ENCODE results near the gene ELP4. TPM values are rescaled to one million over a fixed set of nuclear protein-coding genes. Genes with fewer than 3 reads are reported as not detected.

ELP4 gene
- total RNA-seq, 1 experiment from 2014 or later, result 20.3 TPM

DNA sequence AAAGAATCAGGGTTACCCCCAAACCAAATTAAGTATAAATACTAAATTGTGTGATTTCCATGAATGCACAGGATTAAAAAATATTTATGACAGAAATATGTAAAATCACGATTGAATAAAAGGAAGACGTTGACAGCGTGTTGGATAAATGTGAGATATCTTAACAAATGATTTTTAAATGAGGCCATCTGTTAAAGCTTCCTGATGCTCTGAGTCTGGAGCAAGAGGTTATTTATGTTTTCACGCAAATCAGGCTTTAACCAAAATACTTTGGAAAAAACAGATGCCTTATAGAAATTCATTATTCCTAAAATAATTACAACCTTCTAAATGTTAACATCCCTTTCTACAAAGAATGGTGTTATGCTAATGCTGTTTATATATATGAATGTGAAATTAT, 178.3 kb downstream of the ELP4 start:
- Mint-ChIP-seq H3K9me3 (ENCODE audit: low read depth, unreplicated experiment) (no peaks in the 10 kb centered on the region), H3K27me3 (ENCODE audit: unreplicated experiment) (no peaks in the 10 kb centered on the region), H3K27ac (ENCODE audit: unreplicated experiment) (no peak overlapping the region), H3K4me3 (ENCODE audit: low read depth, unreplicated experiment) (no peak overlapping the region), H3K4me1 (ENCODE audit: low read depth, unreplicated experiment) (peaks cover 10% of the 10 kb centered on the region), H3K36me3 (ENCODE audit: insufficient read depth, unreplicated experiment) (peaks cover 5% of the 10 kb centered on the region)
- CTCF ChIA-PET, result no interaction called here
- no peak for DNase-seq
- intact Hi-C loops (cut with micrococcal nuclease; ENCODE audit: unreplicated experiment), result no loop called here
- TF ChIP-seq, protein P1, sequence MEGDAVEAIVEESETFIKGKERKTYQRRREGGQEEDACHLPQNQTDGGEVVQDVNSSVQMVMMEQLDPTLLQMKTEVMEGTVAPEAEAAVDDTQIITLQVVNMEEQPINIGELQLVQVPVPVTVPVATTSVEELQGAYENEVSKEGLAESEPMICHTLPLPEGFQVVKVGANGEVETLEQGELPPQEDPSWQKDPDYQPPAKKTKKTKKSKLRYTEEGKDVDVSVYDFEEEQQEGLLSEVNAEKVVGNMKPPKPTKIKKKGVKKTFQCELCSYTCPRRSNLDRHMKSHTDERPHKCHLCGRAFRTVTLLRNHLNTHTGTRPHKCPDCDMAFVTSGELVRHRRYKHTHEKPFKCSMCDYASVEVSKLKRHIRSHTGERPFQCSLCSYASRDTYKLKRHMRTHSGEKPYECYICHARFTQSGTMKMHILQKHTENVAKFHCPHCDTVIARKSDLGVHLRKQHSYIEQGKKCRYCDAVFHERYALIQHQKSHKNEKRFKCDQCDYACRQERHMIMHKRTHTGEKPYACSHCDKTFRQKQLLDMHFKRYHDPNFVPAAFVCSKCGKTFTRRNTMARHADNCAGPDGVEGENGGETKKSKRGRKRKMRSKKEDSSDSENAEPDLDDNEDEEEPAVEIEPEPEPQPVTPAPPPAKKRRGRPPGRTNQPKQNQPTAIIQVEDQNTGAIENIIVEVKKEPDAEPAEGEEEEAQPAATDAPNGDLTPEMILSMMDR (IDR thresholded peaks at IDR 0.05; ENCODE audit: unreplicated experiment), result no peak
- BruUV-seq (replicated peaks), result no TSS peak

GRCh38 chr11:31689559-31689958, 180.0 kb downstream of the ELP4 start:
- TF ChIP-seq, protein P1 (IDR thresholded peaks at IDR 0.05; ENCODE audit: unreplicated experiment), result no peak
- CTCF ChIA-PET, result interaction anchor here (0.5 to 0.7 kb wide), 2 partner anchors 44 to 243 kb away, joined by 3 read pairs; no protein-coding TSS in a partner anchor
- peaks cover 10% of the 10 kb centered on the region for H3K4me1 Mint-ChIP-seq (ENCODE audit: low read depth, unreplicated experiment)
- no peaks in the 10 kb centered on the region for H3K27me3 Mint-ChIP-seq (ENCODE audit: unreplicated experiment)
- H3K4me3 Mint-ChIP-seq (ENCODE audit: low read depth, unreplicated experiment), result no peak overlapping the region
- intact Hi-C loops (cut with micrococcal nuclease; ENCODE audit: unreplicated experiment), result no loop called here
- H3K27ac Mint-ChIP-seq (ENCODE audit: unreplicated experiment), result no peak overlapping the region
- DNase-seq, result no peak
- BruUV-seq (replicated peaks), result no TSS peak
- no peaks in the 10 kb centered on the region for H3K36me3 Mint-ChIP-seq (ENCODE audit: insufficient read depth, unreplicated experiment)
- no peaks in the 10 kb centered on the region for H3K9me3 Mint-ChIP-seq (ENCODE audit: low read depth, unreplicated experiment)

DNA sequence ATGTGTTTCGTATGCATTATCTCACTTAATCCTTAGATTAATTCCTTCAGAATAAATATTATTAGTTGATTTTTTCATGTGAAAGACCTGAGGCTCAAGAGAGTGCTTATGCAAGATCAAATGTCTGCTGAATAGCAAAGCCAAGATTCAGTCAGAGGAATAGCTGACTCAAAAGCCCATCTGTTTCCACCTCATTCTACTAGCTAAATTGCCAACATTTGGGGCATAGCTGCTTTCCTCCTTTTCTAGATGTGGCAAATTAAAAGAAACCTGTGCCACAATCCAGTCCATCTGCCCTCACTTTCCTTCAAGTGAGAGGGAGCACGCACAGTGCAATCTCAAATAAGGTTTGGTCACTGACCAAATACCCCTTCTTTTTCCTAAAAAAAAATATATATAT, 180.5 kb downstream of the ELP4 start:
- TF ChIP-seq, protein P1 (IDR thresholded peaks at IDR 0.05; ENCODE audit: unreplicated experiment), result no peak
- intact Hi-C loops (cut with micrococcal nuclease; ENCODE audit: unreplicated experiment), result no loop called here
- no TSS peak for BruUV-seq (replicated peaks)
- Mint-ChIP-seq H3K36me3 (ENCODE audit: insufficient read depth, unreplicated experiment) (no peaks in the 10 kb centered on the region), H3K27me3 (ENCODE audit: unreplicated experiment) (no peaks in the 10 kb centered on the region), H3K4me3 (ENCODE audit: low read depth, unreplicated experiment) (no peak overlapping the region), H3K27ac (ENCODE audit: unreplicated experiment) (no peak overlapping the region), H3K4me1 (ENCODE audit: low read depth, unreplicated experiment) (peaks cover 10% of the 10 kb centered on the region), H3K9me3 (ENCODE audit: low read depth, unreplicated experiment) (peaks cover 2% of the 10 kb centered on the region)
- DNase-seq, result no peak
- CTCF ChIA-PET, result interaction anchor here (0.5 to 0.7 kb wide), 2 partner anchors 44 to 244 kb away, joined by 3 read pairs; no protein-coding TSS in a partner anchor

- TF ChIP-seq, protein P1 (IDR thresholded peaks at IDR 0.05; ENCODE audit: unreplicated experiment), result no peak
- BruUV-seq (replicated peaks), result no TSS peak
- H3K27ac Mint-ChIP-seq (ENCODE audit: unreplicated experiment), result no peak overlapping the region
- H3K9me3 Mint-ChIP-seq (ENCODE audit: low read depth, unreplicated experiment), result peaks cover 2% of the 10 kb centered on the region
- CTCF ChIA-PET, result interaction anchor here (0.7 kb wide), 1 partner anchor 529 kb away, joined by 7 read pairs; no protein-coding TSS in a partner anchor
- no peak overlapping the region for H3K4me3 Mint-ChIP-seq (ENCODE audit: low read depth, unreplicated experiment)
- no peaks in the 10 kb centered on the region for H3K36me3 Mint-ChIP-seq (ENCODE audit: insufficient read depth, unreplicated experiment)
- no peaks in the 10 kb centered on the region for H3K27me3 Mint-ChIP-seq (ENCODE audit: unreplicated experiment)
- peaks cover 10% of the 10 kb centered on the region for H3K4me1 Mint-ChIP-seq (ENCODE audit: low read depth, unreplicated experiment)
- intact Hi-C loops (cut with micrococcal nuclease; ENCODE audit: unreplicated experiment), result no loop called here
- DNase-seq, result no peak
Observed at GRCh38 chr11:31690516-31690915, 180.9 kb downstream of the ELP4 start.
